Heart left ventricle (tissue), 13 donors: Measurements from ENCODE around the gene SCN8A.

Source experiments
- CTCF ChIP-seq, 12 donors: fragments of 200-600 bp; sonication (generic) in 4 of 12; IDR thresholded peaks; one replicate each; pipeline versions ENCODE4 v1.5.0 to v1.8.0; 2018 to 2022; ENCODE audit warnings: antibody characterized with exemption in 12 of 12, mild to moderate bottlenecking in 5 of 12
- POLR2A ChIP-seq, 2 donors: fragments of 450-650 bp; IDR thresholded peaks; one replicate each; pipeline ENCODE4 v1.6.1; 2017; ENCODE audit warnings: antibody characterized with exemption in 2 of 2, mild to moderate bottlenecking in 2 of 2, moderate library complexity in 2 of 2
- donor health status: ischemic (EF 13 %, LVEDD 7.1; RV severe dilation, severe dysfunction).
- donor health status: DM: no; HTN: yes; CAD: no.
- donor health status: DM: no; HTN: no; CAD: no.
- donor health status: ischemic (EF 25% LVEDD 6.9; RV normal size, moderate dysfunction).
- donor health status: ischemic (EF 25% LVEDD 5.7; RV mildly dilated, moderate dysfunction).
- donor health status: ischemic (EF 35%, LVEDD 5.7; RV mildly dilated, moderate dysfunction).
- donor health status: nonischemic (EF 11% LVEDD 7.7; RV severe dilation, severe dysfunction).
- donor health status: DM: yes; HTN: yes; CAD: no.
- donor health status: PGD.
- donor health status: ischemic (EF 29% LVEDD 5.4; RV normal size, mild dysfunction).
- donor health status: nonischemic (EF 23%, LVEDD 6.1; RV moderate dilation, normal function).

GRCh38 chr12:51667269-51667668 is 76.2 kb downstream of the SCN8A start:
- TF ChIP-seq CTCF (IDR thresholded peaks at IDR 0.05) (no peak), POLR2A (IDR thresholded peaks at IDR 0.05) (no peak)
